ENCODE results near the gene BCAS4.

BCAS4 gene

GRCh38 chr20:50821257-50821921, 26.5 kb downstream of the BCAS4 start:
- H3K4me3 ChIP-seq (ENCODE audit: low read length in 2 of 2): no peak overlapping the region
- no peak overlapping the region for H3K9ac ChIP-seq (ENCODE audit: low read depth in 1 of 2, low read length in 2 of 2)

GRCh38 chr20:50821994-50822393, 27.1 kb downstream of the BCAS4 start:
- Histone ChIP-seq H3K27ac (ENCODE audit: low read depth in 2 of 2, low read length in 2 of 2) (no peak overlapping the region), H3K36me3 (ENCODE audit: control insufficient read depth in 2 of 2, insufficient read depth in 2 of 2, low read length in 2 of 2) (no peaks in the 10 kb centered on the region), H3K4me1 (ENCODE audit: control insufficient read depth in 2 of 2, insufficient read depth in 2 of 2, low read length in 2 of 2) (peaks cover 4 to 10% of the 10 kb centered on the region in 2 donors), H3K4me3 (ENCODE audit: low read length in 2 of 2) (no peak overlapping the region), H3K9ac (ENCODE audit: low read depth in 1 of 2, low read length in 2 of 2) (no peak overlapping the region), H3K9me3 (ENCODE audit: control insufficient read depth in 2 of 2, low read length in 2 of 2) (no peaks in the 10 kb centered on the region), H3K27me3 (ENCODE audit: control insufficient read depth in 2 of 2, insufficient read depth in 2 of 2, low read length in 2 of 2) (no peaks in the 10 kb centered on the region)

More at GRCh38 chr20:50821257-50821921, 26.5 kb downstream of the BCAS4 start:
- Histone ChIP-seq H3K27me3 (ENCODE audit: control insufficient read depth in 2 of 2, insufficient read depth in 2 of 2, low read length in 2 of 2) (no peaks in the 10 kb centered on the region), H3K27ac (ENCODE audit: low read depth in 2 of 2, low read length in 2 of 2) (no peak overlapping the region), H3K9me3 (ENCODE audit: control insufficient read depth in 2 of 2, low read length in 2 of 2) (no peaks in the 10 kb centered on the region), H3K36me3 (ENCODE audit: control insufficient read depth in 2 of 2, insufficient read depth in 2 of 2, low read length in 2 of 2) (no peaks in the 10 kb centered on the region), H3K4me1 (ENCODE audit: control insufficient read depth in 2 of 2, insufficient read depth in 2 of 2, low read length in 2 of 2) (peaks cover 4 to 10% of the 10 kb centered on the region in 2 donors)

- H3K9me3 ChIP-seq (ENCODE audit: control insufficient read depth in 2 of 2, low read length in 2 of 2): no peaks in the 10 kb centered on the region
- no peak overlapping the region for H3K4me3 ChIP-seq (ENCODE audit: low read length in 2 of 2)
- no peak overlapping the region for H3K9ac ChIP-seq (ENCODE audit: low read depth in 1 of 2, low read length in 2 of 2)
- no peak overlapping the region for H3K27ac ChIP-seq (ENCODE audit: low read depth in 2 of 2, low read length in 2 of 2)
- H3K27me3 ChIP-seq (ENCODE audit: control insufficient read depth in 2 of 2, insufficient read depth in 2 of 2, low read length in 2 of 2): no peaks in the 10 kb centered on the region
- H3K36me3 ChIP-seq (ENCODE audit: control insufficient read depth in 2 of 2, insufficient read depth in 2 of 2, low read length in 2 of 2): no peaks in the 10 kb centered on the region
- H3K4me1 ChIP-seq (ENCODE audit: control insufficient read depth in 2 of 2, insufficient read depth in 2 of 2, low read length in 2 of 2): peaks cover 4 to 9% of the 10 kb centered on the region in 2 donors
These were observed 28.5 kb downstream of the BCAS4 start for GRCh38 chr20:50823319-50823718.

- H3K4me1 ChIP-seq (ENCODE audit: control insufficient read depth in 2 of 2, insufficient read depth in 2 of 2, low read length in 2 of 2): peaks cover 4 to 5% of the 10 kb centered on the region in 2 donors
- H3K9ac ChIP-seq (ENCODE audit: low read depth in 1 of 2, low read length in 2 of 2): no peak overlapping the region
- no peaks in the 10 kb centered on the region for H3K36me3 ChIP-seq (ENCODE audit: control insufficient read depth in 2 of 2, insufficient read depth in 2 of 2, low read length in 2 of 2)
- no peak overlapping the region for H3K4me3 ChIP-seq (ENCODE audit: low read length in 2 of 2)
- peak overlapping the region in 1 of 2 donors; percentile 21 for H3K27ac ChIP-seq (ENCODE audit: low read depth in 2 of 2, low read length in 2 of 2)
- no peaks in the 10 kb centered on the region for H3K9me3 ChIP-seq (ENCODE audit: control insufficient read depth in 2 of 2, low read length in 2 of 2)
- H3K27me3 ChIP-seq (ENCODE audit: control insufficient read depth in 2 of 2, insufficient read depth in 2 of 2, low read length in 2 of 2): no peaks in the 10 kb centered on the region
These were observed 29.3 kb downstream of the BCAS4 start for GRCh38 chr20:50824137-50824536.

GRCh38 chr20:50826121-50826520, 31.3 kb downstream of the BCAS4 start:
- no peaks in the 10 kb centered on the region for H3K36me3 ChIP-seq (ENCODE audit: control insufficient read depth in 2 of 2, insufficient read depth in 2 of 2, low read length in 2 of 2)
- H3K4me1 ChIP-seq (ENCODE audit: control insufficient read depth in 2 of 2, insufficient read depth in 2 of 2, low read length in 2 of 2): peaks cover 0 to 5% of the 10 kb centered on the region in 2 donors
- no peak overlapping the region for H3K27ac ChIP-seq (ENCODE audit: low read depth in 2 of 2, low read length in 2 of 2)
- H3K4me3 ChIP-seq (ENCODE audit: low read length in 2 of 2): no peak overlapping the region
- H3K9me3 ChIP-seq (ENCODE audit: control insufficient read depth in 2 of 2, low read length in 2 of 2): no peaks in the 10 kb centered on the region
- no peaks in the 10 kb centered on the region for H3K27me3 ChIP-seq (ENCODE audit: control insufficient read depth in 2 of 2, insufficient read depth in 2 of 2, low read length in 2 of 2)
- H3K9ac ChIP-seq (ENCODE audit: low read depth in 1 of 2, low read length in 2 of 2): no peak overlapping the region

- H3K27ac ChIP-seq (ENCODE audit: low read depth in 2 of 2, low read length in 2 of 2): no peak overlapping the region
- H3K9ac ChIP-seq (ENCODE audit: low read depth in 1 of 2, low read length in 2 of 2): no peak overlapping the region
- H3K27me3 ChIP-seq (ENCODE audit: control insufficient read depth in 2 of 2, insufficient read depth in 2 of 2, low read length in 2 of 2): no peaks in the 10 kb centered on the region
- H3K4me3 ChIP-seq (ENCODE audit: low read length in 2 of 2): no peak overlapping the region
- H3K4me1 ChIP-seq (ENCODE audit: control insufficient read depth in 2 of 2, insufficient read depth in 2 of 2, low read length in 2 of 2): peaks cover 0 to 5% of the 10 kb centered on the region in 2 donors
- no peaks in the 10 kb centered on the region for H3K9me3 ChIP-seq (ENCODE audit: control insufficient read depth in 2 of 2, low read length in 2 of 2)
- H3K36me3 ChIP-seq (ENCODE audit: control insufficient read depth in 2 of 2, insufficient read depth in 2 of 2, low read length in 2 of 2): no peaks in the 10 kb centered on the region
These were observed 33.7 kb downstream of the BCAS4 start for GRCh38 chr20:50828363-50829136.

- H3K27ac ChIP-seq (ENCODE audit: low read depth in 2 of 2, low read length in 2 of 2): no peak overlapping the region
- no peak overlapping the region for H3K9ac ChIP-seq (ENCODE audit: low read depth in 1 of 2, low read length in 2 of 2)
- no peaks in the 10 kb centered on the region for H3K36me3 ChIP-seq (ENCODE audit: control insufficient read depth in 2 of 2, insufficient read depth in 2 of 2, low read length in 2 of 2)
- no peak overlapping the region for H3K4me3 ChIP-seq (ENCODE audit: low read length in 2 of 2)
- no peaks in the 10 kb centered on the region for H3K9me3 ChIP-seq (ENCODE audit: control insufficient read depth in 2 of 2, low read length in 2 of 2)
- no peaks in the 10 kb centered on the region for H3K4me1 ChIP-seq (ENCODE audit: control insufficient read depth in 2 of 2, insufficient read depth in 2 of 2, low read length in 2 of 2)
- no peaks in the 10 kb centered on the region for H3K27me3 ChIP-seq (ENCODE audit: control insufficient read depth in 2 of 2, insufficient read depth in 2 of 2, low read length in 2 of 2)
These were observed 36.8 kb downstream of the BCAS4 start for GRCh38 chr20:50831622-50832021.

GRCh38 chr20:50834599-50835005, 39.7 kb downstream of the BCAS4 start:
- Histone ChIP-seq H3K4me3 (ENCODE audit: low read length in 2 of 2) (no peak overlapping the region), H3K27ac (ENCODE audit: low read depth in 2 of 2, low read length in 2 of 2) (no peak overlapping the region), H3K9ac (ENCODE audit: low read depth in 1 of 2, low read length in 2 of 2) (no peak overlapping the region), H3K4me1 (ENCODE audit: control insufficient read depth in 2 of 2, insufficient read depth in 2 of 2, low read length in 2 of 2) (peaks cover 0 to 3% of the 10 kb centered on the region in 2 donors), H3K9me3 (ENCODE audit: control insufficient read depth in 2 of 2, low read length in 2 of 2) (no peaks in the 10 kb centered on the region), H3K36me3 (ENCODE audit: control insufficient read depth in 2 of 2, insufficient read depth in 2 of 2, low read length in 2 of 2) (no peaks in the 10 kb centered on the region), H3K27me3 (ENCODE audit: control insufficient read depth in 2 of 2, insufficient read depth in 2 of 2, low read length in 2 of 2) (no peaks in the 10 kb centered on the region)

- H3K9ac ChIP-seq (ENCODE audit: low read depth in 1 of 2, low read length in 2 of 2): no peak overlapping the region
- H3K27ac ChIP-seq (ENCODE audit: low read depth in 2 of 2, low read length in 2 of 2): no peak overlapping the region
- no peak overlapping the region for H3K4me3 ChIP-seq (ENCODE audit: low read length in 2 of 2)
These were observed 42.9 kb downstream of the BCAS4 start for GRCh38 chr20:50837532-50838321.

GRCh38 chr20:50838322-50838625, 43.4 kb downstream of the BCAS4 start:
- Histone ChIP-seq H3K4me3 (ENCODE audit: low read length in 2 of 2) (no peak overlapping the region), H3K4me1 (ENCODE audit: control insufficient read depth in 2 of 2, insufficient read depth in 2 of 2, low read length in 2 of 2) (peaks cover 0 to 3% of the 10 kb centered on the region in 2 donors), H3K27ac (ENCODE audit: low read depth in 2 of 2, low read length in 2 of 2) (no peak overlapping the region), H3K27me3 (ENCODE audit: control insufficient read depth in 2 of 2, insufficient read depth in 2 of 2, low read length in 2 of 2) (no peaks in the 10 kb centered on the region), H3K9me3 (ENCODE audit: control insufficient read depth in 2 of 2, low read length in 2 of 2) (no peaks in the 10 kb centered on the region), H3K9ac (ENCODE audit: low read depth in 1 of 2, low read length in 2 of 2) (no peak overlapping the region), H3K36me3 (ENCODE audit: control insufficient read depth in 2 of 2, insufficient read depth in 2 of 2, low read length in 2 of 2) (no peaks in the 10 kb centered on the region)

More at GRCh38 chr20:50837532-50838321, 42.9 kb downstream of the BCAS4 start:
- peaks cover 0 to 3% of the 10 kb centered on the region in 2 donors for H3K4me1 ChIP-seq (ENCODE audit: control insufficient read depth in 2 of 2, insufficient read depth in 2 of 2, low read length in 2 of 2)
- H3K27me3 ChIP-seq (ENCODE audit: control insufficient read depth in 2 of 2, insufficient read depth in 2 of 2, low read length in 2 of 2): no peaks in the 10 kb centered on the region
- H3K9me3 ChIP-seq (ENCODE audit: control insufficient read depth in 2 of 2, low read length in 2 of 2): no peaks in the 10 kb centered on the region
- H3K36me3 ChIP-seq (ENCODE audit: control insufficient read depth in 2 of 2, insufficient read depth in 2 of 2, low read length in 2 of 2): no peaks in the 10 kb centered on the region
